ENCODE results near the gene CRP. TPM values are rescaled to one million over a fixed set of nuclear protein-coding genes. Genes with fewer than 3 reads are reported as not detected.
"Not testable (repeated sequence)": the region's sequence is repeated elsewhere in the genome, so short reads cannot be mapped to it uniquely, and the experiment has no call there.

Gene CRP
- total RNA-seq, 3 donors from 2014 or later (not counting 1 experiment from before 2014, with no cell fraction given), result not detected

DNA sequence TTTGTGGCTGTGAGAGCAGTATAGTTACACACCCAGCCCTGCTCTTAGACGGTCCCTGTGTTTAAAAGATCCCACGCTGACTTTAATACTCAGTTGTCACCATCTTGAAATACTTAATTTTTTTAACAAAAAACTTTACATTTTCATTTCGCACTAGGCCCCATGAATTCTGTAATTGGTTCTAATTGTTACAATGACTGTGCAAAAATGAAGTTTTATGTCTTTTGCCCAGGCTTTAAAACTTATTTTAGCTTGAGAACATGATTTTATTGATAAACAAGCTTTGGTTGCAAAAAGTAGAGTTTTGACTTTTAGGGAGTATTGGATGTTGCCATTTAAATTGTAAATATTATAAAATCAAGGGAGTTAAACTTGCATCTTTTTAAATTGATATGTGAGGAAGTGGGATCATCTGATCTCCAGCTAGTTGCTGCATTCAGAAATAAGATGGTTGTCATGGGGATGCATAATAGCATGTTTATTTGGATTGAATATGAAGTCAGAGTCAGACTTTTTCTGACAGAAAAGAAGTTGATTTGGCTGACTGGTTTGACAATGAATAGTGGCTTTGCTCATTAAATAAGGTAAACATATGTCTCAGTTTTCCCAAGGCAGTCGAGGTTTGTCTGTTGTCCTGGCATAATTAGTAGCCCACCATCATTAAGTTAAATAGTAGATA, 23.0 kb upstream of the CRP start:
- H3K27me3 Mint-ChIP-seq (ENCODE audit: low read depth in 2 of 2), result peaks cover 18 to 24% of the 10 kb centered on the region in 2 donors

DNA sequence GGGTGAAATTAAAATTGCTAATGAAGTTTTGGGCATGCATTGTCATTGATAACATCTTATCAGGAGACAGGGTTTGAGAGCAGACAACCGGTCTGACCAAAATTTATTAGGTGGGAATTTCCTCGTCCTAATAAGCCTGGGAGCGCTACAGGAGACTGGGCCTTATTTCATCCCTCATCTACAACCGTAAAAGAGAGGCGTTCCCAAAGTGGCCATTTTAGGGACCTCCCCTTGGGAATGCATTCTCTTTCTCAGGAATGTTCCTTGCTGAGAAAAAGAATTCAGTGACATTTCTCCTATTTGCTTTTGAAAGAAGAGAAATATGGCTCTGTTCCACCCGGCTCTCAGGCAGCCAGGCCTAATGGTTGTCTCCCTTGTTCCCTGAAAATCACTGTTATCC, 8.8 kb upstream of the CRP start:
- peaks cover 17 to 32% of the 10 kb centered on the region in 2 donors for H3K27me3 Mint-ChIP-seq (ENCODE audit: low read depth in 2 of 2)
- DNase-seq; H3K36me3 ChIP-seq (ENCODE audit: control insufficient read depth, insufficient read depth, low read length); H3K4me3 Mint-ChIP-seq; intact Hi-C loops (cut with micrococcal nuclease); H3K27ac Mint-ChIP-seq; ATAC-seq; H3K27me3 ChIP-seq (ENCODE audit: control insufficient read depth, insufficient read depth, low read length); H3K4me3 ChIP-seq (ENCODE audit: low read length); H3K4me1 Mint-ChIP-seq; H3K4me1 ChIP-seq (ENCODE audit: control insufficient read depth, insufficient read depth, low read length); H3K27ac ChIP-seq (ENCODE audit: low read length): not testable (repeated sequence)
- H3K36me3 Mint-ChIP-seq, result peaks cover 29% of the 10 kb centered on the region
- peaks cover 14% of the 10 kb centered on the region for H3K9me3 ChIP-seq (ENCODE audit: control insufficient read depth, insufficient read depth, low read length)
- 98% methylated on average over 4 of the region's 6 CpGs for WGBS (ENCODE audit: insufficient coverage)
- H3K9me3 Mint-ChIP-seq, result peaks cover 9 to 11% of the 10 kb centered on the region in 2 donors

More for the DNA sequence above, 23.0 kb upstream of the CRP start:
- H3K9me3 ChIP-seq (ENCODE audit: control insufficient read depth, insufficient read depth, low read length), result no peaks in the 10 kb centered on the region
- Mint-ChIP-seq H3K36me3 (no peaks in the 10 kb centered on the region), H3K9me3 (no peaks in the 10 kb centered on the region), H3K4me1 (no peaks in the 10 kb centered on the region), H3K4me3 (no peak overlapping the region), H3K27ac (no peak overlapping the region)
- no peak overlapping the region for H3K27ac ChIP-seq (ENCODE audit: low read length)
- H3K27me3 ChIP-seq (ENCODE audit: control insufficient read depth, insufficient read depth, low read length), result no peaks in the 10 kb centered on the region
- no peak for DNase-seq
- TF ChIP-seq, protein P1, sequence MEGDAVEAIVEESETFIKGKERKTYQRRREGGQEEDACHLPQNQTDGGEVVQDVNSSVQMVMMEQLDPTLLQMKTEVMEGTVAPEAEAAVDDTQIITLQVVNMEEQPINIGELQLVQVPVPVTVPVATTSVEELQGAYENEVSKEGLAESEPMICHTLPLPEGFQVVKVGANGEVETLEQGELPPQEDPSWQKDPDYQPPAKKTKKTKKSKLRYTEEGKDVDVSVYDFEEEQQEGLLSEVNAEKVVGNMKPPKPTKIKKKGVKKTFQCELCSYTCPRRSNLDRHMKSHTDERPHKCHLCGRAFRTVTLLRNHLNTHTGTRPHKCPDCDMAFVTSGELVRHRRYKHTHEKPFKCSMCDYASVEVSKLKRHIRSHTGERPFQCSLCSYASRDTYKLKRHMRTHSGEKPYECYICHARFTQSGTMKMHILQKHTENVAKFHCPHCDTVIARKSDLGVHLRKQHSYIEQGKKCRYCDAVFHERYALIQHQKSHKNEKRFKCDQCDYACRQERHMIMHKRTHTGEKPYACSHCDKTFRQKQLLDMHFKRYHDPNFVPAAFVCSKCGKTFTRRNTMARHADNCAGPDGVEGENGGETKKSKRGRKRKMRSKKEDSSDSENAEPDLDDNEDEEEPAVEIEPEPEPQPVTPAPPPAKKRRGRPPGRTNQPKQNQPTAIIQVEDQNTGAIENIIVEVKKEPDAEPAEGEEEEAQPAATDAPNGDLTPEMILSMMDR (IDR thresholded peaks at IDR 0.05), result no peak
- no peaks in the 10 kb centered on the region for H3K36me3 ChIP-seq (ENCODE audit: control insufficient read depth, insufficient read depth, low read length)
- no peaks in the 10 kb centered on the region for H3K4me1 ChIP-seq (ENCODE audit: control insufficient read depth, insufficient read depth, low read length)
- intact Hi-C loops (cut with micrococcal nuclease), result no loop called here
- H3K4me3 ChIP-seq (ENCODE audit: low read length), result no peak overlapping the region
- 87% methylated on average over 3 of the region's 4 CpGs for WGBS (ENCODE audit: insufficient coverage)
- no peak for ATAC-seq

DNA sequence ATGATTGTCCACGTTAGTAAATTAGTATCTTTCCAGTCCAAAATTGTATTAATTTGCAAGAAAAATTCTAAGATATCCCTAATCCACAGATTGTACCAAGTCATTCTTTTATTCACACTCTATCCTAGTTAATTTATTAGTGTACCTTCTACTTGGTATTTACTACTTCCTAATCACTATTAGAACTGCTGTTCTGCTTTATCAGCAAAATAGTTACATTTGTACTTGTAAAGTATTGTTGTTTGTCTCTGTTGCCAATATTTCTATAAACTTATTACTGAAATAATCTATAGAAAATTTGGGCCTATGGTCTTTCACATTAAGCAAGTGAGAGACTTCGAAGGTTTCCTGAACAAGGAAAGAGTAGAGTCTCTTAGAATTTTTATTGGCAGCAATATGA, 5.6 kb upstream of the CRP start:
- Histone ChIP-seq H3K4me1 (ENCODE audit: control insufficient read depth, insufficient read depth, low read length) (no peaks in the 10 kb centered on the region), H3K27me3 (ENCODE audit: control insufficient read depth, insufficient read depth, low read length) (peaks cover 4% of the 10 kb centered on the region), H3K4me3 (ENCODE audit: low read length) (no peak overlapping the region), H3K9me3 (ENCODE audit: control insufficient read depth, insufficient read depth, low read length) (peaks cover 18% of the 10 kb centered on the region), H3K27ac (ENCODE audit: low read length) (no peak overlapping the region), H3K36me3 (ENCODE audit: control insufficient read depth, insufficient read depth, low read length) (no peaks in the 10 kb centered on the region)
- intact Hi-C loops (cut with micrococcal nuclease), result no loop called here
- peaks cover 9 to 11% of the 10 kb centered on the region in 2 donors for H3K9me3 Mint-ChIP-seq
- no peaks in the 10 kb centered on the region for H3K4me1 Mint-ChIP-seq
- peaks cover 23 to 34% of the 10 kb centered on the region in 2 donors for H3K27me3 Mint-ChIP-seq (ENCODE audit: low read depth in 2 of 2)
- DNase-seq, result no peak
- H3K27ac Mint-ChIP-seq, result no peak overlapping the region
- 100% methylated on average over 1 of the region's 2 CpGs for WGBS (ENCODE audit: insufficient coverage)
- no peak for ATAC-seq
- TF ChIP-seq, protein P1 (IDR thresholded peaks at IDR 0.05), result no peak
- H3K36me3 Mint-ChIP-seq, result peaks cover 24% of the 10 kb centered on the region
- H3K4me3 Mint-ChIP-seq, result no peak overlapping the region

DNA sequence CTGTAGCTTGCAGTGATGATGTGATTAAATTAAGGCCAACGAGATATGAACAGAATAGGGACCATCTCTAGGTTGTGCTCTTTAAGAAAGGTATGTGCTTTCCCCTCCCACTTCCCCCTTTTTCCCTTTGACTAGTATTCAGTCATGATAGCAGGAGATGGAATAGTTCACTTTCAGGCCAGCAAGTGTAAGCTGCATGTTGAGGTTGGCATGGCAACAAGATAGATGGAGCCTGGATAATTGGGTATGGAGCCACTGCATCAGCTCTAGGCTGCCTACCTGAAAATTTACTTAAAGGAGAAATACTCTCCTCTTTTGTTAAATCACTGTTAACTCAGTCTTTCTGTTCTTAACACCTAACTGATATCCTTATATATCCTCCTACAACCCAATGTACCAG, 1.5 kb upstream of the CRP start:
- intact Hi-C loops (cut with micrococcal nuclease), result no loop called here
- WGBS (ENCODE audit: insufficient coverage), result no CpG with 5 or more reads among the region's 1 CpG
- Histone ChIP-seq H3K4me1 (ENCODE audit: control insufficient read depth, insufficient read depth, low read length) (no peaks in the 10 kb centered on the region), H3K27me3 (ENCODE audit: control insufficient read depth, insufficient read depth, low read length) (peaks cover 3% of the 10 kb centered on the region), H3K4me3 (ENCODE audit: low read length) (no peak overlapping the region), H3K27ac (ENCODE audit: low read length) (no peak overlapping the region), H3K36me3 (ENCODE audit: control insufficient read depth, insufficient read depth, low read length) (no peaks in the 10 kb centered on the region), H3K9me3 (ENCODE audit: control insufficient read depth, insufficient read depth, low read length) (peaks cover 8% of the 10 kb centered on the region)
- Mint-ChIP-seq H3K27ac (no peak overlapping the region), H3K27me3 (ENCODE audit: low read depth in 2 of 2) (peaks cover 22 to 23% of the 10 kb centered on the region in 2 donors), H3K9me3 (peaks cover 4 to 6% of the 10 kb centered on the region in 2 donors), H3K4me1 (no peaks in the 10 kb centered on the region), H3K36me3 (peaks cover 3% of the 10 kb centered on the region), H3K4me3 (no peak overlapping the region)
- no peak for DNase-seq
- TF ChIP-seq, protein P1 (IDR thresholded peaks at IDR 0.05), result no peak
- ATAC-seq, result no peak

Data from natural killer cell (primary cell).